ENCODE results near the gene CCNB2.
"Not testable (repeated sequence)": the region's sequence is repeated elsewhere in the genome, so short reads cannot be mapped to it uniquely, and the experiment has no call there.

Gene CCNB2

DNA sequence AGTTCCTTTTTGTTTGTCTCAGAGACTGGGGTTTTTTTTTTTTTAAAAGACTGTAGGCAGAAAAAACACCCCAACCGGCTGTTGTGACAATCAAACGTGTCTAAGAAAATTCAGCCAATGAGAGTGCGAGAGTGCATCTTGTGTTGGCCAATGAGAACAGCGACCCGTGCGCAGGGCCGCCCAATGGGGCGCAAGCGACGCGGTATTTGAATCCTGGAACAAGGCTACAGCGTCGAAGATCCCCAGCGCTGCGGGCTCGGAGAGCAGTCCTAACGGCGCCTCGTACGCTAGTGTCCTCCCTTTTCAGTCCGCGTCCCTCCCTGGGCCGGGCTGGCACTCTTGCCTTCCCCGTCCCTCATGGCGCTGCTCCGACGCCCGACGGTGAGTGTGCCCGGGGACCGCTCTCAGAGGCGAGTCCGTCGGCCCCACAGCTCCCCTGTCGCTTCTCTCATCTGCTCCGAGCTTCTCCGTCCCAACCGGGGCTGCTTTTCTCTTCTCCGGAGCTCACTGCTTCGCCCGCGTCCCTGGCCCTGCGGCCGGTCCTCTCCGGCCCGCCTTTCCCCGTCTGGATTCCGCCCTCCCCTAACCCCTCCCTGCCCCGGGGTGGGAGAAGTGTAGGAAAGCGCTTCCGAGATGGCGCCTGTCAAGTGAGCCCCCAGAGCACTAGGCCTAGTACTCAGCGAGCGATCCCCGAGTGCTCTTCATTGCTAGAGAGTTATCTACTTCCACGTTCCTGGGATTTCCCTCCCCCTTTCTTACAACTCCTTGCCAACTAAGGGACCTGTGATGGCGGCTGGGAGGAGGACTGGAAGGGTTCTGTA is at the start of gene CCNB2:
CCNB2 (plus strand) TSS at position 235 of the 821 bp plus-strand sequence; CDS start at position 358, 123 bp downstream.
- peak; percentile 98 for DNase-seq (ENCODE audit: low spot score)

DNA sequence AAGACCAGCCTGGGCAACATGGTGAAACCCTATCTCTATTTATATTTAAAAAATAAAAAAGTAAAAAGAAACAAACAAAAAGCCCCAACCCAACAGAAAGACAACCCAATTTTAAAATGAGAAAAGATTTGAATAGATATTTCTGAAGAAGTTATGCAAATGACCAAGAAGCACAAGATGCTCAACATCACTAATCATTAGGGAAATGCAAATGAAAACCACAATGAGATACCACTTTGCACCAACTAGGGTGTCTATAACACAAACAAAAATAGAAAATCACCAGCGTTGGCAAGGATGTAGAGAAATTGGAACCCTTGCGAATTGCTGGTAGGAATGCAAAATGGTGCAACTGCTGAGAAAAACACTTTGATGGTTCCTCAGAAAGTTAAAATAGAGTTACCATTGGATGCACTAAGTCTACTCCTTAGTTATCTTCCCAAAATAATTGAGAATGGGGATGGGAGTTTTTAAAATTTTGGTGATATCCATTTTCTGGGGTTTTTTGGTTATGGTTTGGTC is 45.8 kb upstream of the CCNB2 start:
- no peak for DNase-seq (ENCODE audit: low spot score)

DNA sequence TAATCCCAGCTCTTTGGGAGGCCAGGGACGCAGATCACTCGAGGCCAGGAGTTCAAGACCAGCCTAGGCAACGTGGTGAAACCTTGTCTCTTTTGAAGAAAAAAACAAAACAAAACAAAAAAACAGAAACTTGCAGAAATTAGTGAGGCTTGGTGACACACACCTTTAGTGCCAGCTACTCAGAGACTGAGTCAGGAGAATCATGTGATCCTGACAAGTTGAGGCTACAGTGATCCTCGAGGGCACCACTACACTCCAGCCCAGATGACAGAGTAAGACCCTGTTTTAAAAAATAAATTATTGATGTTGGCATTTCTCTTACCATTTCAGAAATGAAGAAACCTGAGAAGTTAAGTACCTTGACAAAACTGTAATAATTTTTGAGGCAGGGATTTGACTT is 44.6 kb upstream of the CCNB2 start:
- DNase-seq (ENCODE audit: low spot score): no peak

DNA sequence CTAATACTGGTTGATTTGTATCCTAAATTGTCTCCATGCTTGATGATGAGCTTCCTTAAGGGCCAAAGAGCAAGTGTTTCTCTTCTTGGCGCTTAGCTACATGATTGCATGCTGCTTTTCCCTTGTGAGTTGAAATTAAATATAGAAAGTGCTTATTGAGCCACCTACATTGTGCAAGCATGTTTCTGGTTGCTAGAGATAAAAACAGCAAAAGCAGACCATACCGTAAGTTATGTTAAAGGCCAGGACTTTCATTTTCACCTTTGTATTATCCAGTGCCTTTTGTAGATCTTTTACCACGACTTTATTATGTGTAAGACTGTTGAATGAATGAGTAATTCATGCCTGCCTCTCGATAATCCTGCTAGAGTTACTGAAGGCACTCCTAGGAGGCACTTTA is 41.9 kb upstream of the CCNB2 start:
- no peak for DNase-seq (ENCODE audit: low spot score)

DNA sequence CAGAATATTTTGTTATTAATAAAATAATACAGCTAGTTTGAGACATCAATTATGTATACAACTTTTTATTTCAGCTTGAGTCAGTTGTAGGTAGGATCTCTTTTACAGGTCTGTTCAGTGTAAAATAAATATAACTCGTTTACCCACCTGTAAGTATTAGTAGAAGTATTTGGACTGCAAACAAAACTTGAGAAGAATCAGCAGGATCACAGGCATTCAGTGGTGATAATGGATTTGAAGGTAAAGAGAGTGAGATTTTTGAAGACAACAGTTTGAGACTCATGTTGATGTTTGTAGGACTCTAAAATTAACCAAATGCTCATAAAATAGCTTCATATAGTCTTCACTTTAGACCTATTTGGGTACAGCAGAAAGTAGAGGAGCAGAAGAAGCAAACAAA is 35.5 kb upstream of the CCNB2 start:
- no peak for DNase-seq (ENCODE audit: low spot score)

DNA sequence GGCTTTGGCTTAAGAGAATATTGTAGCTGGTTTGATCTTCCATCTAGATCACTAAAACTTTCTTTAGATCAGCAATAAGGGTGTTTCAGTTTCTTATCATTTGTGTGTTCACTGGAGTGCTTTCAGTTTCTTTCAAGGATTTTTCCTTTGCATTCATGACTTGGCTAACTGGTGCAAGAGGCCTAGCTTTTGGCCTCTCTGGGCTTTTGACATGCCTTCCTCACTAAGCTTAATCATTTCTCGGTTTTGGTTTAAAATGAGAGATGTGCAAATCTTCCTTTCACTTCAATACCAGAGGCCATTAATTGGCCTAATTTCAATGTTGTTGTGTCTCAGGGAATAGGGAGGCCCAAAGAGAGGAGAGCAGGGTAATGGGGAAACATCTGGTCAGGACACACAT is 30.3 kb upstream of the CCNB2 start:
- no peak for DNase-seq (ENCODE audit: low spot score)

DNA sequence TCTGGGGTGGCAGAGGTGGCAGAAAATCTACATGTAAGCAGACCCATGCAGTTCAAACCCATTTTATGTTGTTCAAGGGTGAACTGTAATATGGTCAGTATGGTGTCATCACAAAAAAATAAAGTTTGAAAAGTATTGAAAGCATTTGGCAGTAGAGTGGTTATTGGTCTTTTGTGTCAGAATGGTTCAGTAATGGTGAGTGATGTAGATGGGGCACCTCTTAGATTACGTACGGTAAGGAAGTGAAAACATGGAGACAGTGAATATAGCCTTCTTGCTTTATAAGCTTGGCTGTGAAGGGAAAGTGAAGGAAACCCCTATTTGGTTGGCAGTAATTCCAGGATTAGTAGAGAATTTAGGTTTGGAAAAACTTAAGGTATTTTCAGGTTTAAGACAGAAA is 17.2 kb upstream of the CCNB2 start:
- DNase-seq (ENCODE audit: low spot score): no peak

DNA sequence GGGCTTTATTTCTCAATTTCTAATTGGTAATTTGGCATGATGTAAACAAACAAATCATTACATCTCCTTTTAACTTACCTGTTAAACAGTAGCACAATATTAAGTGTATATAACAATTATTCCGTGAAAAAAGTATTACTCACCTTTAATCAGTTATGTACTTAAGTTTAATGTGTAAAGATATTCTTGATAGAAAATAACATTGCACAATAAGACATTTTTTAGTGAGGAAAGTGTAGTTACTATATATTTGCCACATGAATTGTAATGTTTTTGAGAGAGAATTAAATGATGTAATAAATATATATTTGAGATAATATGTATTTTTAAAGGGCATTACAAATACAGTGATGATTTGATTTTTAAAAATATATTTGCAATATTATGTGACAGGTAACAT is 10.9 kb upstream of the CCNB2 start:
- DNase-seq (ENCODE audit: low spot score): no peak

DNA sequence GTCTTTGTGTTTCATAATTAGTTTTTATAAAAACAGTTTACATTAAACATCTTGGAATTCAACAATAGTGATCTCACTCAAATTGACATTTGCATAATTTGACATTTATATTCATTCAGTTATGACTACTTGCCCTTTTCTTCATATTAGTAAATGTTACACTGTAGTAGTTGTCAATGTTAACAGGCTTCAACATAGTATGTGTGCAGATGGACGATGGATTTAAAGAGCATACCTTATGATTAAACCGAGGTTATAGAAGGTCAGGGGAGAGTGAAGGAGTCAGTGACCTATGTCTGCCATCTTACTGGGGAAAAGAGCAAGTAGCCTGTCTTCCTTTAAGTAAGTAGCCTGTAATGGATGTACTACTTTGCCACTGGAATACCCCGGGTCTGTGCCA is 8.5 kb upstream of the CCNB2 start:
- no peak for DNase-seq (ENCODE audit: low spot score)

DNA sequence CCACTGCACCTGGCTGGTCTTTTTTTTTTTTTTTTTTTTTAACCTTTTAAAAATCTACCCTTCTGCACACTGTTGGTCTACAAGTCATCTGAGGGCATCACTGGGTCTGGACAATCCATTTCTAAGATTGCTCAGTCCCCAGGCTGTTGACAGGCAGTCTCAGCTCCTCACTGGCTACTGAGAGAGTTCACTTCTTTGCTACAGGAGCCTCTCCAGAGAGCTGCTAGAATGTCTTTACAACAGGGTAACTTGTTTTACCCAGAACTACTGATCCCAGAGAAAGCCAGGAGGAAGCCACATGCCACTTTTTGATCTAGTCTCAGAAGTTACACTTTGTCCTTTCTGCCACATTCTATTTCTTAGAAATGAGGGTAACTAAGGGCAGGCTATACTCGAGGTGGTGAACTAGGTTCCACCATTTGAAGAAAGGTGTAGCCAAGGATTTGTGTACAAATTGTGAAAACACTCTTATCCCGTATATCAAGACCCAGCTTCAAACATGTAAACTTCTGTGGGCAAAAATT is 5.7 kb upstream of the CCNB2 start:
- no peak for DNase-seq (ENCODE audit: low spot score)

DNA sequence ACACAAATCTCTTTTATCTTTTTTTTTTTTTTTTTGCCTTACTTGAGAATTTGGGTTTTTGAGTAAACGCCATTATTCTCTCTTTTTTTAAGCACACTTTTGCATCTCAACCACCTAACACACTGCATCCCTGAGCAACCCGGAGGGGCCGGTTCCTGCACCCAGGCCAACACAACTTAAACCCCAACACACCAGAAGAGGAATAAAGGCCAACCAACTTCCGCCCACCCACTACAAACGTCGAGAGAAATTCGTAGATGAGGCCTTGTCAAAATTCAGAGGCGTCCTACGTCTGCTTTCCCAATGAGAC is 389 bp upstream of the CCNB2 start:
- no peak for DNase-seq (ENCODE audit: low spot score)

DNA sequence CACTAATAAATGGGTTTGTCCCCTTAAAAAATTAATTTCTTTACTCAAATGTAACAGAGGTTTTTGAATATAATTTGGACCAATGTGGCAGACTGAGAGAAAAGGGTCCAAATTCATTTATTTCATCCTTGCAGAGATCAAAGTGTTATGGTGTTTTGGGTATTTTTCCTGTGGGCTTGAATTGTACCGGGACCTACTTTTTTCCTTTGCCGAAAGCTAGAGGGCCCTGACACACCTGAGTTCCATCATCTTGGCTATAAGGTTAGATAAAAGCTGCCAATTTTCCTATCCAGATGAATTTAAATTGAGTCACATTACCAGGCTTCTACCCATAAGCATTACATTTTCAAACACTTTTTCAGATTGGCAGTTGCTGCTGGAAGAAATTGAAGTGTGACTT is 908 bp downstream of the CCNB2 start:
- no peak for DNase-seq (ENCODE audit: low spot score)

DNA sequence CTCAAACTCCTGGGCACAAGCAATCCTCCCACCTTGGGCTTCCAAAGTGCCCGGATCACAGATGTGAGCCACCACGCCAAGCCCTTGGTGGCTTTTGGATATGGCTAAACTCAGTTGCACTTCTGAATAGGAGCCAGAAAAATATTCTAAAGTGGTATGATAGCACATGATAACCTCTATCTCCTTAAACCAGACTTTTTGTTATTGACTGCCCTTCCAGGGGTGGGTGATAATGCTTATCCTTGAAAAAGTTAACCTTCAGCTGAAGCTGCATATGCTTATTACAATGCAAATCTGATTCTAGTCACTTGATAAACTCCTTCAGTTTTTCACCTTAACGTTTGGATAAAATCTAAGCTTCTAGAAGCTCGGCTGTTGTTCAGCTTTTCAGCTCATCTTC is 6.3 kb downstream of the CCNB2 start:
- DNase-seq (ENCODE audit: low spot score): no peak

DNA sequence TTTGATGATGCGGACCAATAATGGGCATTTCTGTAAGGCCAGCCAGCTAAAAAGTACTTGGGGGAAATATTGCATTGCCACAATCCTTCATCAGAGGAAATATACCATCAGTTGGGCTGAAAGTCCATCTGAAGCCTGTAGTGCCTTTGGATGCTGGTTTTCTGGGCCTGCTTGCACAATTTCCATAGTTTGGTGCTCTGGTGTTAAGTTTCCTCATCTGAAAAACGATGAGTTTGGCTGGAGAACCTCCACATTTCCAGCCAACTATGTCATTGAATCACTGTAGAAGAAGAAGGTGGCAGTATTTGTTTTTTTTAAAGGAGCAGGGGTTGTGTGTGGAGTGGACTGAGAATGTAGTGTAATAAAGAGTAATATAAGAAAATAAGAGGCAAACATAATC is 10.1 kb downstream of the CCNB2 start:
- DNase-seq (ENCODE audit: low spot score): no peak

DNA sequence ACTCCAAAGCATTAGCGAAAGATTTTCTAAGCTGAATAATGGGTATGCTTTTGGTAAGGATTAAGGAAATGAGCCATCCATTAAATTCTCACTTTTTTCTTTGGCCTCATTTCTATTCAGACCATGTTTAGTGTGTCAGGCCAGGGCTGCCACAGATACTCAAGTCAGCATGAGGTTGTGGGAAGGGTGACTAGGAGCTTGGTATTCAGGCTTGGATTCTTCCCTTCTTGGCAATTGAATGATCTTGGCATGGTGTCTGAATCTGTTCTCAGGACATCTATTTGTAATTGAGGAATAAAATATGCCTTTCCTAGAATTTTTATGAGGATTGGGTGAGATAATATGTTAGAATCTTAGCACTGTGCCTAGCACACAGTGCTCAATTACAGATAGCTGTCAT is 11.2 kb downstream of the CCNB2 start:
- DNase-seq (ENCODE audit: low spot score): no peak

DNA sequence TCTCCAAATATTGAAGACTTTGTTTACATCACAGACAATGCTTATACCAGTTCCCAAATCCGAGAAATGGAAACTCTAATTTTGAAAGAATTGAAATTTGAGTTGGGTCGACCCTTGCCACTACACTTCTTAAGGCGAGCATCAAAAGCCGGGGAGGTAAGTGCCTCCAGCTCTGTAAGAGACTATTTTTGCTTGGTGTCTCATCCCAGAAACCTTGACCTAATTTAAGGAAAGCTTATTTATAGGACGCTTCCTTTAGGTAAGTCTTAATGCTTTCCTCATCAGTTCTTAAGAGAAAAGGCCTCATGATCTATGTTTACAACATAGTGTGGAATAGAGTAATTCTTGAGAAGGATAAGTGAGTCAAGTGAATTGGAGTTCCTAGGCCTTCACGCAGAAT is 11.8 kb downstream of the CCNB2 start:
- DNase-seq (ENCODE audit: low spot score): no peak

DNA sequence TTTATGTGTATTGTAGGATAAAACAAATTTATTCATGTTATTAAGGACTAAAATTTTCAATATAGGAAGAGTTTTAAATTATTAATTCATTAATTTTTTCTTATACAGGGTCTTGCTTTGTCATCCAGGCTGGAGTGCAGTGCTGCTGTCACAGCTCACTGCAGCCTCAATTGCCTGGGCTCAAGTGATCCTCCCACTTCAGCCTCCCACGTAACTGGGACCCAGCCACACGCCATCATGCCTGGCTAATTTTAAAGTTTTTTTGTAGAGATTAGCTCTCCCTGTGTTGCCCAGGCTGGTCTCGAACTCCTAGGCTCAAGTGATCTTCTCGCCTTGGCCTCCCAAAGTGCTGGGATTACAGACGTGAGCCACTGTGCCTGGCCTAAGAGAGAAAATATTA is 14.7 kb downstream of the CCNB2 start:
- no peak for DNase-seq (ENCODE audit: low spot score)

DNA sequence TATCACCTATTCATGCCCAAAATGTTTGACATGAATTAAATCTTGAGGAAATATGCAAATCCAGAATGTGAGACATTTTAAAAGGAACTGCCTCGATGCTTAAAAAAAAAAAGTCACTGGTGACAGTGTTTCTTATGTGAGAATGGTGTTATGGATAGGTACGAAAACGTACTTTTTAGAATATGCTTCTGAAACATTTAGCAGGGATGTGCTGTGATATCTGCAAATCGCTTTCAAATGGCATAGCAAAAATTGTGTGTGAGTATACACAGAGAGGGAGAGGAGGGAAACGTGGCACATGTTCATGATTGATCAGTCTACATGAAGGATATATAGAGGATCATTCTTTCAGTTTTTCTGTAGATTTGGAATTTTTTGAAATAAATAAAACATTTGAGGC is 16.0 kb downstream of the CCNB2 start:
- no peak for DNase-seq (ENCODE audit: low spot score)

DNA sequence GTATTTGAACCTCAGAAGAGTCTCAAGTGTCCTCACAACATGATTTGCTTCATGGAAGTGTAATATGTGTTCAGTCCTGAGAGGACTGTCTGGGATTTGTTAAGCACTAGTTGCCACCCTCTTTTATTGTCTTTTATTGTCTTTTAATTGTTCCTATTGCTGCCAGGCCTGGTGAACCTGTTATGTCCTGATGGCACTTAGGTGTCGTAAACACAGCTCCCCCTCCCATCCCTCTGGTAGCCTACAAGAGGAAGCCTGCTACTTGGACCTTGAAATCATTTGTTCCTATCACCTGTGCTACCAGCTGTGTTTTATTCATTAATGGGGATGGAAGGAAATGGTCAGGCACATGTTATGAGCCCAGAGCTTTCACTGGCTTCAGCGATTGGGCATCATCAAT is 19.3 kb downstream of the CCNB2 start:
- no peak for DNase-seq (ENCODE audit: low spot score)

DNA sequence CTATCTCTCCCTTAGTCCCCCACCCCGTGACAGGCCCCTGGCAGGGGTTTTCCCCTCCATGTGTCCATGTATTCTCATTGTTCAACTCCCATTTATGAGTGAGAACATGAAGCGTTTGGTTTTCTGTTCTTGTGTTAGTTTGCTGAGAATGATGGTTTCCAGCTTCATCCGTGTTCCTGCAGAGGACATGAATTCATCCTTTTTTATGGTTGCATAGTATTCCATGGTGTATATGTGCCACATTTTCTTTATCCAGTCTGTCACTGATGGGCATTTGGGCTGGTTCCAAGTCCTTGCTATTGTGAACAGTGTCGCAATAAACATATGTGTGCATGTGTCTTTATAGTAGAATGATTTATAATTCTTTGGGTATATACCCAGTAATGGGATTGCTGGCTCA is 20.7 kb downstream of the CCNB2 start:
- not testable (repeated sequence) for DNase-seq (ENCODE audit: low spot score)

DNA sequence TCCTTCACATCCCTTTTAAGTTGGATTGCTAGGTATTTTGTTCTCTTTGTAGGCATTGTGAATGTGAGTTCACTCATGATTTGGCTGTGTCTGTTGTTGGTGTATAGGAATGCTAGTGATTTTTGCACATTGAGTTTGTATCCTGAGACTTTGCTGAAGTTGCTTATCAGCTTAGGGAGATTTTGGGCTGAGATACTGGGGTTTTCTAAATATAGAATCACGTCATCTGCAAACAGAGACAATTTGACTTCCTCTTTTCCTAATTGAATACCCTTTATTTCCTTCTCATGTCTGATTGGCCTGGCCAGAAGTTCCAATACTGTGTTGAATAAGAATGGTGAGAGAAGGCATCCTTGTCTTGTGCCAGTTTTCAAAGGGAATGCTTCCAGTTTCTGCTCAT is 22.3 kb downstream of the CCNB2 start:
- DNase-seq (ENCODE audit: low spot score): not testable (repeated sequence)

DNA sequence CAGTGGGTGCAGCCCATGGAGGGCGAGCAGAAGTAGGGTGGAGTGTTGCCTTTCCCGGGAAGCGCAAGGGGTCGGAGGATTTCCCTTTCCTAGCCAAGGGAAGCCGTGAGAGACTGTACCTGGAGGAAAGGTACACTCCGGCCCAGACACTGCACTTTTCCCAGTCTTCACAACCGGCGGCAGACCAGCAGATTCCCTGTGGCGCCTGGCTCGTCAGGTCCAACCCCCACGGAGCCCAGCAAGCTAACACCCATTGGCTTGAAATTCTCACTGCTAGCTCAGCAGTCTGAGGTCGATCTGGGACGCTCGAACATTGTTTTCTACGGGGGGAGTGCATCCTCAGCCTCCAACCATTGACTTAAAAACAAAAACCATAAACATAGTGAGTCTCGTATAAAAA is 26.5 kb downstream of the CCNB2 start:
- no peak for DNase-seq (ENCODE audit: low spot score)

DNA sequence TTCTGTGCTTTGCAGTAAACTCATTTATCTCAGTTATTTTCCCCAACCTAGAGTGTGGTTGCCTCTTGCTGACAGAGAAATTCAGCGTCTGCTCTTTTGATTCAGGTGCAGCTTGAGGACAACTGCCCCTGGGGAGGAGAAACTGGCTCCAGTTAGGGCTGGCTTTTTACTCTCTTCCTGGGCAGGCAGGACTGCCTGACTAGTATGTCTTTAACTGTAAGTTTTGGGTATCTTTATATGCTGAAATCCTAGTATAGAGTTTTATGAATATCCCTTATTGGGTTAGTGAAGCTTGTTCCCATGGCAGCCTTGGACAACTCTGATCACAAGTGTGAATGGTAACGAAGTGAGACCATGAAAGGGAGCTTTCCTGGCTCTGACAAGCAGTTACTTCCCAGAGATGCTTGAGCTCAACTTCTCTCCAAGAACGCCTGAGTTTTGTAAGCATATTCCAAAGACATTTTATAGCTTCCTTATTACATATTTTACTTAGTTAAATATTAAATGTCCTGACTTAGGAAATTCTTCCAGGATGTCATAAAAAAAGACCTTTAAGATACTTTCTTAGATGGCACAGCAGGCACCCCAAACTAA is 27.1 kb downstream of the CCNB2 start:
- no peak for DNase-seq (ENCODE audit: low spot score)

DNA sequence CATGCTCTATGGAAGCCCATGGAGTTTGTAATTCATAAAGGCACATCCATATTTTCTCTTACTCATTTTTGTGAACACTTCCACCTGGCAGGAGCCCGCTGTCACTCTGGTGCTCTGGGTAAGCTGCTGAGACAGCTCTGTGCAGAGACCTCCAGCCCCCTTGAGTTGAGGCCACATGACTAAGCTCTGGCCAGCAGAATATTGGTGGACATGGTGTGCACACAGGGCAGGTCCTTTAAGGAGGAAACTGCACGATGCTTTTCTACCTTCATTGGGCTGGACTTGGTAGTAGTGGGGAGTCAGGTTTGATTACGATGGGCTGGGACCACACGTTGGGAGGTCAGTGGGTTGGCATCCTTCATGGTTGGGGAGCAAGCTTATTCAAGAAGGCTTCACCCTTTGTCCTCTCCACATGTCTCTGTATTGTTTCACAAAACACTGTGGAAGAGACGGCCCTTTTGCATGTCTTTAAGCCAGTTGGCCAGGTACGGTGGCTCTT is 29.0 kb downstream of the CCNB2 start:
- DNase-seq (ENCODE audit: low spot score): no peak

Data from hepatic stellate cell (primary cell).